Dendritic cell treated with granulocyte-macrophage colony-stimulating factor and Interleukin-4, amounts not matched to agents 40 ng/mL and 50 ng/mL, for 4 days (primary cell): ENCODE measurements around the gene CAMKK1.
"Not testable (repeated sequence)": the region's sequence is repeated elsewhere in the genome, so short reads cannot be mapped to it uniquely, and the experiment has no call there.

Source experiments
- H3K27ac Mint-ChIP-seq: one replicate; pipeline ENCODE4 v1.8.0; 2022; ENCODE audit warnings: mild to moderate bottlenecking, mixed read lengths
- H3K27me3 Mint-ChIP-seq: one replicate; pipeline ENCODE4 v1.8.0; 2022; ENCODE audit warnings: mild to moderate bottlenecking, mixed read lengths
- H3K36me3 Mint-ChIP-seq: one replicate; pipeline ENCODE4 v1.8.0; 2022; ENCODE audit warnings: low read depth, mixed read lengths
- H3K4me1 Mint-ChIP-seq: one replicate; pipeline ENCODE4 v1.8.0; 2022; ENCODE audit warnings: low read depth, mixed read lengths
- H3K4me3 Mint-ChIP-seq: one replicate; pipeline ENCODE4 v1.8.0; 2022; ENCODE audit warnings: mild to moderate bottlenecking, moderate library complexity, mixed read lengths
- H3K9me3 Mint-ChIP-seq: one replicate; pipeline ENCODE4 v1.8.0; 2022; ENCODE audit warnings: mixed read lengths
- intact Hi-C: fragments of 100-400 bp; cut with micrococcal nuclease; formaldehyde crosslinking; loops from one replicate; pipeline ENCODE4 v1.15.0; 2022

CAMKK1 gene

DNA sequence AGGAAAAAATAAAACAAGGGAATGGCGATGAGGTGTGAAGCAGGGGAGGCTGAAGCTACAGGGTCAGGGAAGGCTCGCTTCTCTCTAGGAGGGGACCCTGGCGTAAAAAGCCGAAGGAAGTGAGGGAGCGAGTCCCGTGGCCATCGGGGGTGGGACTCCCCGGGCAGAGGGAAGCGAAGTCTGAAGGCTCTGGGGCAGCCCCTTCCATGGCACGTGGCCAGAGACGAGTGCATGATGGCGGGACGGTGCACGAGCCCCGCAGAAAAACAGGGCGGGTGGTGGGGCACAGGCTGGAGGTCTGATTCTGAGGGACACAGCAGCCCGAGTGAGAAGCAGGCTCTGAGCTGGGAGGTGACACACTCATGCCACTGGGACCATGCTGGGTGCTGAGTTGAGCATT lies 25.7 kb downstream of the CAMKK1 start:
- H3K27ac Mint-ChIP-seq, result no peak overlapping the region
- H3K27me3 Mint-ChIP-seq, result no peaks in the 10 kb centered on the region
- H3K9me3 Mint-ChIP-seq, result no peaks in the 10 kb centered on the region
- intact Hi-C loops, result loop anchor here (10.0 kb wide), 1 partner anchor 138 kb away; no protein-coding TSS in a partner anchor
- H3K4me3 Mint-ChIP-seq, result no peak overlapping the region
- H3K4me1 Mint-ChIP-seq, result peaks cover 8% of the 10 kb centered on the region
- H3K36me3 Mint-ChIP-seq, result peaks cover 79% of the 10 kb centered on the region

GRCh38 chr17:3866276-3866675 lies 26.6 kb downstream of the CAMKK1 start:
- Mint-ChIP-seq H3K4me1 (peaks cover 8% of the 10 kb centered on the region), H3K9me3 (no peaks in the 10 kb centered on the region), H3K4me3 (no peak overlapping the region), H3K36me3 (peaks cover 81% of the 10 kb centered on the region), H3K27ac (no peak overlapping the region), H3K27me3 (no peaks in the 10 kb centered on the region)
- intact Hi-C loops, result loop anchor here (10.0 kb wide), 1 partner anchor 139 kb away; no protein-coding TSS in a partner anchor

GRCh38 chr17:3865176-3865575 lies 27.7 kb downstream of the CAMKK1 start:
- Mint-ChIP-seq H3K27me3 (no peaks in the 10 kb centered on the region), H3K9me3 (no peaks in the 10 kb centered on the region), H3K4me3 (no peak overlapping the region), H3K4me1 (no peaks in the 10 kb centered on the region), H3K36me3 (peaks cover 80% of the 10 kb centered on the region), H3K27ac (no peak overlapping the region)
- intact Hi-C loops, result loop anchor here (10.0 kb wide), 1 partner anchor 140 kb away; no protein-coding TSS in a partner anchor

GRCh38 chr17:3864534-3864933 lies 28.3 kb downstream of the CAMKK1 start:
- intact Hi-C loops, result loop anchor here (10.0 kb wide), 1 partner anchor 140 kb away; no protein-coding TSS in a partner anchor
- Mint-ChIP-seq H3K4me1 (no peaks in the 10 kb centered on the region), H3K27ac (no peak overlapping the region), H3K36me3 (peaks cover 74% of the 10 kb centered on the region), H3K27me3 (no peaks in the 10 kb centered on the region), H3K4me3 (no peak overlapping the region), H3K9me3 (no peaks in the 10 kb centered on the region)

- H3K27ac Mint-ChIP-seq, result no peak overlapping the region
- H3K27me3 Mint-ChIP-seq, result no peaks in the 10 kb centered on the region
- peaks cover 49% of the 10 kb centered on the region for H3K36me3 Mint-ChIP-seq
- intact Hi-C loops, result loop anchor here (10.0 kb wide), 1 partner anchor 143 kb away; no protein-coding TSS in a partner anchor
- H3K4me3 Mint-ChIP-seq, result no peak overlapping the region
- H3K9me3 Mint-ChIP-seq, result no peaks in the 10 kb centered on the region
- no peaks in the 10 kb centered on the region for H3K4me1 Mint-ChIP-seq
Observed at GRCh38 chr17:3861761-3862681, 30.8 kb downstream of the CAMKK1 start.

GRCh38 chr17:3860939-3861700 lies 31.7 kb downstream of the CAMKK1 start:
- no peaks in the 10 kb centered on the region for H3K27me3 Mint-ChIP-seq
- peaks cover 40% of the 10 kb centered on the region for H3K36me3 Mint-ChIP-seq
- no peaks in the 10 kb centered on the region for H3K4me1 Mint-ChIP-seq
- H3K27ac Mint-ChIP-seq, result no peak overlapping the region
- no peaks in the 10 kb centered on the region for H3K9me3 Mint-ChIP-seq
- intact Hi-C loops, result loop anchor here (10.0 kb wide), 1 partner anchor 144 kb away; no protein-coding TSS in a partner anchor
- H3K4me3 Mint-ChIP-seq, result no peak overlapping the region

- no peak overlapping the region for H3K27ac Mint-ChIP-seq
- no peak overlapping the region for H3K4me3 Mint-ChIP-seq
- H3K4me1 Mint-ChIP-seq, result no peaks in the 10 kb centered on the region
- H3K9me3 Mint-ChIP-seq, result no peaks in the 10 kb centered on the region
- no peaks in the 10 kb centered on the region for H3K27me3 Mint-ChIP-seq
- intact Hi-C loops, result loop anchor here (10.0 kb wide), 1 partner anchor 145 kb away; no protein-coding TSS in a partner anchor
- peaks cover 29% of the 10 kb centered on the region for H3K36me3 Mint-ChIP-seq
Observed at GRCh38 chr17:3859940-3860339, 32.9 kb downstream of the CAMKK1 start.

DNA sequence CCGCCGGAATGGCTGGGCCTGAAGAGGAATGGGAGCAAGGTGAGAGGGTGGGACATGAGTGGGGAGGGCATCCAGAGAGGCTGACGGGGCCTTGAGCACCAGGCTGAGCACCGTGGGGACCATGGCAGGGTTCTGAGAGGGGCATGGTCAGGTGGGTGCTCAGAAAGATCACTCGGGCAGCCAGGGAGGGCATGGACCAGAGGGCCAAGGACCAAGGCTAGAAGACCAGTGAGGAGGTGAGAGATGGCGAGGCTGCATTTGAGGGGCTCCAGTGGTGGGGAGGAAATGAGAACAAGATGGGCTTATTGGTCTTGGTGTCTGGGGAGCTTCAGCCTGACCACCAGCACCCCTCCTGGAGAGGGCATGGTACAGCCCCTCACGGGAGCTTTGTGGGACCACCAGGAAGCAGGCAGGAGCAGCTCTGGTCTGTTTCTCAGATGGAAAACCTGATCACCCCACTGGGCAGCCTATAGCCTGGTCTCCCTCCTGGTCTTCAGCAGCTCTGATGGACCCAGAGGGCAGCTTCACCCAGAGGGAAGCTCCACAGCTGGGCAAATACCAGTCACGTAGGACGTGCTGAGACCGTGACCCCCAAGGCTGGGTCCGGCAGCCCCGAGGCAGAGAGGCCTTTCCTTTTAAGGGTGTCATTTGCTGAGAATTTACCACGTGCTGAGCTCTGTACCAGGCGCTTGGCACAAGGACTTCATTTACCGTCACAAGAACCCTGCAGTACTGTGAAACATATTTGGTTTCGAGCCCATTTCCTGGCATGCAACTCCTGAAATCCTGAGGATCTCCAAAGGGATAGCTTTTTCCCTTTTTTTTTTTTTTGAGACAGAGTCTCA lies 35.4 kb downstream of the CAMKK1 start:
- Mint-ChIP-seq H3K4me1 (peaks cover 5% of the 10 kb centered on the region), H3K4me3 (no peak overlapping the region), H3K9me3 (no peaks in the 10 kb centered on the region), H3K27ac (no peak overlapping the region), H3K27me3 (peaks cover 6% of the 10 kb centered on the region), H3K36me3 (peaks cover 21% of the 10 kb centered on the region)
- intact Hi-C loops, result no loop called here

DNA sequence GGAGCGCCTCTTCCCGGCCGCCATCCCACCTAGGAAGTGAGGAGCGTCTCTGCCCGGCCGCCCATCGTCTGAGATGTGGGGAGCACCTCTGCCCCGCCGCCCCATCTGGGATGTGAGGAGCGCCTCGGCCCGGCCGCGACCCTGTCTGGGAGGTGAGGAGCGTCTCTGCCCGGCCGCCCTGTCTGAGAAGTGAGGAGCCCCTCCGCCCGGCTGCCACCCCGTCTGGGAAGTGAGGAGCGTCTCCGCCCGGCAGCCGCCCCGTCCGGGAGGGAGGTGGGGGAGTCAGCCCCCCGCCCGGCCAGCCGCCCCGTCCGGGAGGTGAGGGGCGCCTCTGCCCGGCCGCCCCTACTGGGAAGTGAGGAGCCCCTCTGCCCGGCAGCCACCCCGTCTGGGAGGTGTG lies 38.6 kb downstream of the CAMKK1 start:
- intact Hi-C loops, H3K9me3 Mint-ChIP-seq, H3K27ac Mint-ChIP-seq, H3K4me1 Mint-ChIP-seq, H3K36me3 Mint-ChIP-seq, H3K4me3 Mint-ChIP-seq: not testable (repeated sequence)
- H3K27me3 Mint-ChIP-seq, result peaks cover 19% of the 10 kb centered on the region

GRCh38 chr17:3852561-3852960 lies 40.3 kb downstream of the CAMKK1 start:
- peaks cover 19% of the 10 kb centered on the region for H3K27me3 Mint-ChIP-seq
- no peak overlapping the region for H3K27ac Mint-ChIP-seq
- H3K36me3 Mint-ChIP-seq, result no peaks in the 10 kb centered on the region
- H3K4me1 Mint-ChIP-seq, result peaks cover 12% of the 10 kb centered on the region
- no peak overlapping the region for H3K4me3 Mint-ChIP-seq
- H3K9me3 Mint-ChIP-seq, result no peaks in the 10 kb centered on the region
- intact Hi-C loops, result no loop called here

- Mint-ChIP-seq H3K4me3 (no peak overlapping the region), H3K27ac (no peak overlapping the region), H3K9me3 (no peaks in the 10 kb centered on the region)
Observed at GRCh38 chr17:3851461-3852100, 41.3 kb downstream of the CAMKK1 start.

DNA sequence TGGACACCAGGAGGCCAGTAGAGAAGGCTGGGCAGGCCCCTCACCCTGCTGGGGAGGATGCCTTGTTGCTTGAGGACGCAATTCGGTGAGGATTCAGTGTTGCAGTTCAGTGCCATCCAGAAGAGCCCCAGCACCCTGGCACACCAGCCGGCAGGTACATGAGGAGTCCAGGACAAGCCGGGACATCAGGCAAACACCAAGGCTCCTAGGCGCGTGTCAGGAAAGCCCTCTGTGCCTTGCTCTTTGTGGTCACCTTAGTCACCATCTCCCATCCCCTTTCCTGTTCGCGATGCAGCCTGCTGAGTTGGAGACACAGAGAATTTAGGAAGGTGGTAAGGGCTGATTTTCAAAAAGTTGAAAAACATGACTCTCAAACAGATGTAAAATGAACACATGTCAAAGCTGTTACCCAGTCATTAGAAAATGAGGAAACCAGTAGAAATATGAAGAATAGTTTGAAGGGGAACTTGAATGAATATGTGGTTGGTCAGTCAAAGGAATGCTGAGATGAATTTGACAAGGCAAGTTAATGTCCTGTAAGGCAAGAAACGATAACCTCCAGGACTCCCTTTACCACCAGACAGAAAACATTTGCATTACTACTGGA lies 44.5 kb downstream of the CAMKK1 start:
- Mint-ChIP-seq H3K4me3 (no peak overlapping the region), H3K27me3 (peaks cover 18% of the 10 kb centered on the region), H3K36me3 (peaks cover 20% of the 10 kb centered on the region), H3K4me1 (peaks cover 33% of the 10 kb centered on the region), H3K27ac (no peak overlapping the region), H3K9me3 (no peaks in the 10 kb centered on the region)
- intact Hi-C loops, result loop anchor here (5.0 to 10.0 kb wide), 2 partner anchors 46 to 111 kb away; partner anchors contain the start of gene CAMKK1

More at GRCh38 chr17:3851461-3852100, 41.3 kb downstream of the CAMKK1 start:
- Mint-ChIP-seq H3K4me1 (peaks cover 12% of the 10 kb centered on the region), H3K36me3 (no peaks in the 10 kb centered on the region), H3K27me3 (peaks cover 21% of the 10 kb centered on the region)
- intact Hi-C loops, result no loop called here
